GM12872 (cell line): Measurements from ENCODE around the gene SMCO1.

Experiments used
- CTCF ChIP-seq: IDR thresholded peaks from 3 replicates; pipeline ENCODE4 v1.5.1; 2011; ENCODE audit warnings: low read depth, mild to moderate bottlenecking, low read length, moderate library complexity; ENCODE audit not compliant: insufficient read depth

SMCO1 gene

DNA sequence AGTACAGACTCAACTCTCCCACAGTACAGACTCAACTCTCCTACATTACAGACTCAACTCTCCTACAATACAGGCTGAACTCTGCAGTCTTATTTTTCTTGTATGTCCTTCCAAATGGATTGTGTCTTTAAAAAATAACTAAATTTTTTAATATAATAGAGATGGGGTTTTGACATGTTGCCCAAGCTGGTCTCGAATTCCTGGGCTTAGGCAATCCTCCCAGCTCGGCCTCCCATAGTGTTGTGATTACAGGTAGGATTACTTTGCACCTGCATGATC, 51.7 kb downstream of the SMCO1 start:
- no peak for TF ChIP-seq CTCF

- no peak for TF ChIP-seq CTCF
Observed at GRCh38 chr3:196458063-196458462, 57.1 kb downstream of the SMCO1 start.

DNA sequence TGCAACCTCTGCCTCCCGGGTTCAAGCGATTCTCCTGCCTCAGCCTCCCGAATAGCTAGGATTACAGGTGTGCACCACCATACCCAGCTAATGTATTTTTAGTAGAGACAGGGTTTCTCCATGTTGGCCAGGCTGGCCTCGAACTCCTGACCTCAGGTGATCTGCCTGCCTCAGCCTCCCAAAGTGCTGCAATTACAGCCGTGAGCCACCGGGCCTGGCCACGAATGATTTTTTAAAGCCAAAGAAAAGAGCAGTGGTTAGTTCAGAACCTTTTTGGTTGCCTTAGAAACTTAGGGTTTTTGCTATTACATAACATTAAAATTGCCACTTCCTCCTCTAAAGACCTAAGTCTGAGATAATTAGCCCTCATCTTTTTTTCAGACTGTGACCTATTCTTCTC, 57.7 kb downstream of the SMCO1 start:
- 0 out of 3 replicates have a peak, but pooled peaks have one; percentile 15 for TF ChIP-seq CTCF
